GM23338 (cell line): ENCODE results near the gene GLT6D1. TPM values are rescaled to one million over a fixed set of nuclear protein-coding genes. Genes with fewer than 3 reads are reported as not detected.

Source experiments
- ATAC-seq: fragments of 200-7000 bp; cut with Tn5 transposase; 3 replicates; pipeline ENCODE4 v1.9.1; 2020
- DNase-seq: peaks from one replicate; pipeline ENCODE4 v3.0.0-alpha.2; 2015; ENCODE audit warnings: low spot score
- H2AFZ ChIP-seq: fragments of 200-600 bp; sonication (generic); 2 replicates; pipeline ENCODE4 v1.8.0; 2016; ENCODE audit warnings: antibody characterized with exemption, mild to moderate bottlenecking, moderate library complexity
- H3F3A ChIP-seq: fragments of 200-600 bp; sonication (generic); replicated peaks from 2 replicates; pipeline ENCODE4 v1.8.0; 2017; ENCODE audit warnings: antibody characterized with exemption, mixed run types, low read depth
- H3K27ac ChIP-seq: fragments of 200-600 bp; sonication (generic); 2 replicates; pipeline ENCODE4 v1.6.1; 2016; ENCODE audit warnings: low read depth
- H3K27me3 ChIP-seq: fragments of 200-600 bp; sonication (generic); 2 replicates; pipeline ENCODE4 v1.8.0; 2016; ENCODE audit warnings: mild to moderate bottlenecking, mixed run types, moderate library complexity; ENCODE audit not compliant: insufficient read depth
- H3K36me3 ChIP-seq: fragments of 200-600 bp; sonication (generic); 2 replicates; pipeline ENCODE4 v1.8.0; 2016; ENCODE audit warnings: mild to moderate bottlenecking; ENCODE audit not compliant: insufficient read depth
- H3K4me1 ChIP-seq: fragments of 200-600 bp; sonication (generic); 2 replicates; pipeline ENCODE4 v1.8.0; 2016; ENCODE audit warnings: mild to moderate bottlenecking, moderate library complexity; ENCODE audit not compliant: insufficient read depth
- H3K4me2 ChIP-seq: fragments of 200-600 bp; sonication (generic); 2 replicates; pipeline ENCODE4 v1.7.1; 2017; ENCODE audit warnings: mixed run types
- H3K4me3 ChIP-seq: fragments of 200-600 bp; sonication (generic); 2 replicates; pipeline ENCODE4 v1.6.1; 2016; ENCODE audit warnings: mixed run types
- H3K79me2 ChIP-seq: fragments of 200-600 bp; sonication (generic); replicated peaks from 2 replicates; pipeline ENCODE4 v1.8.0; 2017; ENCODE audit warnings: mild to moderate bottlenecking; ENCODE audit not compliant: insufficient read depth
- H3K9me2 ChIP-seq: fragments of 200-600 bp; sonication (generic); 2 replicates; pipeline ENCODE4 v1.8.0; 2017; ENCODE audit not compliant: insufficient read depth
- H4K20me1 ChIP-seq: fragments of 200-600 bp; sonication (generic); replicated peaks from 2 replicates; pipeline ENCODE4 v1.8.0; 2017; ENCODE audit warnings: mild to moderate bottlenecking; ENCODE audit not compliant: insufficient read depth
- H3K27ac Mint-ChIP-seq: 2 replicates; pipeline ENCODE4 v1.8.0; 2020; ENCODE audit warnings: inconsistent platforms, mild to moderate bottlenecking, moderate library complexity, mixed read lengths
- H3K27me3 Mint-ChIP-seq: 3 replicates; pipeline ENCODE4 v1.8.0; 2022; ENCODE audit warnings: low read depth, mild to moderate bottlenecking, moderate library complexity, mixed read lengths, inconsistent platforms; ENCODE audit not compliant: insufficient read depth, poor library complexity
- H3K36me3 Mint-ChIP-seq: 3 replicates; pipeline ENCODE4 v1.8.0; 2021; ENCODE audit warnings: low read depth, mild to moderate bottlenecking, inconsistent platforms, moderate library complexity, mixed read lengths
- H3K4me1 Mint-ChIP-seq: 3 replicates; pipeline ENCODE4 v1.8.0; 2020; ENCODE audit warnings: mild to moderate bottlenecking, inconsistent platforms, mixed read lengths
- H3K4me3 Mint-ChIP-seq: 3 replicates; pipeline ENCODE4 v1.8.0; 2021; ENCODE audit warnings: moderate library complexity, mild to moderate bottlenecking, inconsistent platforms, mixed read lengths
- H3K9me3 Mint-ChIP-seq: 3 replicates; pipeline ENCODE4 v1.8.0; 2020; ENCODE audit warnings: moderate library complexity, mild to moderate bottlenecking, inconsistent platforms, mixed read lengths
- CREB1 ChIP-seq: fragments of 250-450 bp; sonication (Bioruptor Pico); IDR thresholded peaks from 2 replicates; pipeline ENCODE4 v1.5.0; 2020; ENCODE audit warnings: low read depth, mild to moderate bottlenecking, moderate library complexity
- ETS1 ChIP-seq: IDR thresholded peaks from 2 replicates; pipeline ENCODE4 v1.6.1; 2016; ENCODE audit warnings: antibody characterized with exemption
- EZH2 ChIP-seq: fragments of 200-600 bp; sonication (generic); IDR thresholded peaks from one replicate; pipeline ENCODE4 v1.8.0; 2017; ENCODE audit warnings: antibody characterized with exemption, mild to moderate bottlenecking, low read depth; ENCODE audit not compliant: unreplicated experiment
- JUNB ChIP-seq: IDR thresholded peaks from one replicate; pipeline ENCODE4 v1.6.1; 2016; ENCODE audit warnings: antibody characterized with exemption; ENCODE audit not compliant: unreplicated experiment
- NANOG ChIP-seq: IDR thresholded peaks from 2 replicates; pipeline ENCODE4 v1.6.1; 2016; ENCODE audit warnings: antibody characterized with exemption, borderline replicate concordance
- POLR2AphosphoS5 ChIP-seq: IDR thresholded peaks from 2 replicates; pipeline ENCODE4 v1.6.1; 2016; ENCODE audit warnings: antibody characterized with exemption, low read depth
- ZNF331 ChIP-seq: fragments of 250-450 bp; sonication (Bioruptor Pico); IDR thresholded peaks from 2 replicates; pipeline ENCODE4 v1.5.0; 2020; ENCODE audit warnings: low read depth, mild to moderate bottlenecking, moderate library complexity
- ZNF462 ChIP-seq: fragments of 250-450 bp; sonication (Bioruptor Pico); IDR thresholded peaks from 2 replicates; pipeline ENCODE4 v1.5.0; 2020; ENCODE audit warnings: mild to moderate bottlenecking, moderate library complexity
- polyA plus RNA-seq: library from polyadenylated mRNA; unstranded; fragments of >200 nt; fragmentation: Nextera tagmentation; extraction: Ambion mirVana; gene quantifications from 2 replicates; pipeline ENCODE4 v1.2.1, GENCODE V29; 2016
- total RNA-seq: library from RNA; depleted of rRNA; stranded (reverse); fragments of >200 nt; shearing (Covaris generic); gene quantifications from 2 replicates; pipeline ENCODE4 v1.2.3, GENCODE V29; 2014
- TF ChIP-seq, protein P1 (sequence below), 2 experiments: fragments of 200-600 bp in 1 of 2; sonication (generic) in 1 of 2; conservative IDR thresholded peaks; 2 replicates each; pipeline versions ENCODE4 v1.5.1 to v1.6.1; 2016 to 2017; ENCODE audit warnings: antibody characterized with exemption in 2 of 2, low read depth in 2 of 2, mild to moderate bottlenecking in 2 of 2, moderate library complexity in 1 of 2
- TF ChIP-seq, protein P2 (sequence below): IDR thresholded peaks from one replicate; pipeline ENCODE4 v1.6.1; 2018; ENCODE audit warnings: antibody characterized with exemption; ENCODE audit not compliant: unreplicated experiment

Gene GLT6D1
- total and polyA plus RNA-seq, 2 experiments from 2014 or later, result not detected

- peaks cover 7% of the 10 kb centered on the region for H3K36me3 ChIP-seq
- H3K4me3 ChIP-seq, result no peak overlapping the region
- H3F3A ChIP-seq, result no peaks in the 10 kb centered on the region
- H3K27ac Mint-ChIP-seq, result no peak overlapping the region
- H3K27me3 ChIP-seq, result no peaks in the 10 kb centered on the region
- no peak for TF ChIP-seq POLR2AphosphoS5
- peaks cover 41% of the 10 kb centered on the region for H3K36me3 Mint-ChIP-seq
- no peaks in the 10 kb centered on the region for H4K20me1 ChIP-seq
- no peak overlapping the region for H3K4me2 ChIP-seq
- no peak for ATAC-seq
- H3K27ac ChIP-seq, result no peak overlapping the region
- H3K4me1 ChIP-seq, result no peaks in the 10 kb centered on the region
- peaks cover 6% of the 10 kb centered on the region for H3K27me3 Mint-ChIP-seq
- H3K9me3 Mint-ChIP-seq, result peaks cover 62% of the 10 kb centered on the region
- no peaks in the 10 kb centered on the region for H3K4me1 Mint-ChIP-seq
- no peaks in the 10 kb centered on the region for H3K79me2 ChIP-seq
- no peak overlapping the region for H3K4me3 Mint-ChIP-seq
- no peak for DNase-seq
- no peak overlapping the region for H2AFZ ChIP-seq
- H3K9me2 ChIP-seq, result no peaks in the 10 kb centered on the region
Measured at GRCh38 chr9:135655317-135655716, 16.0 kb upstream of the GLT6D1 start.

GRCh38 chr9:135650408-135650807, 11.1 kb upstream of the GLT6D1 start:
- Histone ChIP-seq H3K27ac (no peak overlapping the region), H3K27me3 (no peaks in the 10 kb centered on the region), H3K4me1 (no peaks in the 10 kb centered on the region), H3K36me3 (peaks cover 13% of the 10 kb centered on the region), H3K9me2 (no peaks in the 10 kb centered on the region), H3F3A (no peaks in the 10 kb centered on the region), H2AFZ (no peak overlapping the region), H4K20me1 (no peaks in the 10 kb centered on the region), H3K4me2 (no peak overlapping the region), H3K4me3 (no peak overlapping the region), H3K79me2 (no peaks in the 10 kb centered on the region)
- Mint-ChIP-seq H3K27ac (no peak overlapping the region), H3K9me3 (peaks cover 96% of the 10 kb centered on the region), H3K27me3 (peaks cover 13% of the 10 kb centered on the region), H3K36me3 (peaks cover 77% of the 10 kb centered on the region), H3K4me1 (peaks cover 3% of the 10 kb centered on the region; the same call in 1 of the 3 replicates), H3K4me3 (no peak overlapping the region)
- ATAC-seq (no peak), DNase-seq (no peak)
- TF ChIP-seq, protein P1, sequence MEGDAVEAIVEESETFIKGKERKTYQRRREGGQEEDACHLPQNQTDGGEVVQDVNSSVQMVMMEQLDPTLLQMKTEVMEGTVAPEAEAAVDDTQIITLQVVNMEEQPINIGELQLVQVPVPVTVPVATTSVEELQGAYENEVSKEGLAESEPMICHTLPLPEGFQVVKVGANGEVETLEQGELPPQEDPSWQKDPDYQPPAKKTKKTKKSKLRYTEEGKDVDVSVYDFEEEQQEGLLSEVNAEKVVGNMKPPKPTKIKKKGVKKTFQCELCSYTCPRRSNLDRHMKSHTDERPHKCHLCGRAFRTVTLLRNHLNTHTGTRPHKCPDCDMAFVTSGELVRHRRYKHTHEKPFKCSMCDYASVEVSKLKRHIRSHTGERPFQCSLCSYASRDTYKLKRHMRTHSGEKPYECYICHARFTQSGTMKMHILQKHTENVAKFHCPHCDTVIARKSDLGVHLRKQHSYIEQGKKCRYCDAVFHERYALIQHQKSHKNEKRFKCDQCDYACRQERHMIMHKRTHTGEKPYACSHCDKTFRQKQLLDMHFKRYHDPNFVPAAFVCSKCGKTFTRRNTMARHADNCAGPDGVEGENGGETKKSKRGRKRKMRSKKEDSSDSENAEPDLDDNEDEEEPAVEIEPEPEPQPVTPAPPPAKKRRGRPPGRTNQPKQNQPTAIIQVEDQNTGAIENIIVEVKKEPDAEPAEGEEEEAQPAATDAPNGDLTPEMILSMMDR (conservative IDR thresholded peaks at IDR 0.05; ENCODE audit: low read depth in 2 of 2), result no peak
- no peak for TF ChIP-seq CREB1 (CRISPR knock-in tag)
- TF ChIP-seq, protein P2, sequence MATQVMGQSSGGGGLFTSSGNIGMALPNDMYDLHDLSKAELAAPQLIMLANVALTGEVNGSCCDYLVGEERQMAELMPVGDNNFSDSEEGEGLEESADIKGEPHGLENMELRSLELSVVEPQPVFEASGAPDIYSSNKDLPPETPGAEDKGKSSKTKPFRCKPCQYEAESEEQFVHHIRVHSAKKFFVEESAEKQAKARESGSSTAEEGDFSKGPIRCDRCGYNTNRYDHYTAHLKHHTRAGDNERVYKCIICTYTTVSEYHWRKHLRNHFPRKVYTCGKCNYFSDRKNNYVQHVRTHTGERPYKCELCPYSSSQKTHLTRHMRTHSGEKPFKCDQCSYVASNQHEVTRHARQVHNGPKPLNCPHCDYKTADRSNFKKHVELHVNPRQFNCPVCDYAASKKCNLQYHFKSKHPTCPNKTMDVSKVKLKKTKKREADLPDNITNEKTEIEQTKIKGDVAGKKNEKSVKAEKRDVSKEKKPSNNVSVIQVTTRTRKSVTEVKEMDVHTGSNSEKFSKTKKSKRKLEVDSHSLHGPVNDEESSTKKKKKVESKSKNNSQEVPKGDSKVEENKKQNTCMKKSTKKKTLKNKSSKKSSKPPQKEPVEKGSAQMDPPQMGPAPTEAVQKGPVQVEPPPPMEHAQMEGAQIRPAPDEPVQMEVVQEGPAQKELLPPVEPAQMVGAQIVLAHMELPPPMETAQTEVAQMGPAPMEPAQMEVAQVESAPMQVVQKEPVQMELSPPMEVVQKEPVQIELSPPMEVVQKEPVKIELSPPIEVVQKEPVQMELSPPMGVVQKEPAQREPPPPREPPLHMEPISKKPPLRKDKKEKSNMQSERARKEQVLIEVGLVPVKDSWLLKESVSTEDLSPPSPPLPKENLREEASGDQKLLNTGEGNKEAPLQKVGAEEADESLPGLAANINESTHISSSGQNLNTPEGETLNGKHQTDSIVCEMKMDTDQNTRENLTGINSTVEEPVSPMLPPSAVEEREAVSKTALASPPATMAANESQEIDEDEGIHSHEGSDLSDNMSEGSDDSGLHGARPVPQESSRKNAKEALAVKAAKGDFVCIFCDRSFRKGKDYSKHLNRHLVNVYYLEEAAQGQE, result no peak
- TF ChIP-seq JUNB, result no peak
- no peak for TF ChIP-seq ZNF331 (CRISPR knock-in tag)
- TF ChIP-seq ZNF462 (CRISPR knock-in tag), result no peak
- TF ChIP-seq POLR2AphosphoS5, result no peak
- TF ChIP-seq ETS1, result no peak
- TF ChIP-seq NANOG, result no peak
- no peak for TF ChIP-seq EZH2
